GM18499 (cell line): Measurements from ENCODE around the gene VOPP1.

ENCODE experiments used
- ATAC-seq: cut with Tn5 transposase; IDR thresholded peaks from one replicate; pipeline ENCODE4 v1.9.1; 2021; ENCODE audit warnings: moderate number of reproducible peaks; ENCODE audit not compliant: insufficient read depth, unreplicated experiment

Gene VOPP1

DNA sequence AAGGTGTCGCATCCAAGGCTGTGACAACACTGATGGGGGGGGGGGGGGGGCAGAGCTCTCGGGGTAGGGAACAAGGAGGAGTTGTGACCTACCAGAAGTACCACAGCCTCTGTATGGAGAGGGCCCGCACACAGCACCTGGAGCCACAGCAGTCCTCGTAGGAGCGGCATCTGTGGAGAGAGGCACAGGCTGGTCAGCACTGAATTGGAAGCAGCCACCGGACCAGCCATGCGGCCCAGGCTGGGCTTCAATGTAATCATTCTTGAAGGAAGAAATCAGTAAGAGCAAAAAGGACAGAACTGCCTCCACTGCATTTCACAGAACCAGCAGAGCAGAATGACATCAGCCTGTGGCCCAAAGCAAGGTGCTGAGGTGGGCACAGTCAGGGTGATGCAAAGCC lies 74.8 kb downstream of the VOPP1 start:
- no peak for ATAC-seq

DNA sequence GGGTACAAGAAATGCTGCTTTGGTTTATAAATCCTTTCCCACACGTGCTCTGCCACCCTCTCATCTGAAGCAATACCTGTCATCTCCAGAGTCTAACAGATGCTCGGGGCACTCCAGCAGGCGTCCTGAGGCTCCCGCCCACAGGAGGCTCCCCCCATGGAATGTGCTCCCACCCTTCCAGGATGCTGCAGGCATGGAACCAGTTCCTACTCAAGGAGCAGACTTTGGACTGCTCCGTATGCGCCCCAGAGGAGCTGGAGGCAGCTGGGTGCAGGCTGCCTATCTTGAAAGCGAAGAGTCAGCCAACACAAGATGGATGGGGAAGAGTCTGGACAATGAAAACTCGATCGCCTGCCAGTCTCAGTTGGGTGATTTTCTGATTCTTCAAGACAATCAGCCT lies 75.4 kb downstream of the VOPP1 start:
- ATAC-seq: no peak

DNA sequence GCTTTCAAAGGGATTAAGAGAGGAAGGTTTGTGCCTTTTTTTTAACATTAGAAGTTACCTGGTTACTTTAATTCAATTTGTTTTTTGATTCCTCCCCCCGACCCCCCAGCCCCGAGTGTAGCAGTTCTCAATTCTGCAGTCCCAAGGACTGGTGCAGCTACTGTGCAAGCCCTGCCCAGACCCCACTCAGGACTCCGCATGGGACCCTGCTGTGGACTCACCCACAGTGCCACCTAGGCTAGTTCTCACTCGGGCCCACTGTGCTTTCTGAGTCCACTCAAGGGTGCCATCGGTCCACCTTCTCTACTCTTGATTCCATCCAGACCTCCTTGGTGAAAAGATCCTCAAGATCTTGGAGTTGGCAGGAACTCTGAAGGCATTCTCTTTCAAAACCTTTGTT lies 77.4 kb downstream of the VOPP1 start:
- ATAC-seq: no peak

DNA sequence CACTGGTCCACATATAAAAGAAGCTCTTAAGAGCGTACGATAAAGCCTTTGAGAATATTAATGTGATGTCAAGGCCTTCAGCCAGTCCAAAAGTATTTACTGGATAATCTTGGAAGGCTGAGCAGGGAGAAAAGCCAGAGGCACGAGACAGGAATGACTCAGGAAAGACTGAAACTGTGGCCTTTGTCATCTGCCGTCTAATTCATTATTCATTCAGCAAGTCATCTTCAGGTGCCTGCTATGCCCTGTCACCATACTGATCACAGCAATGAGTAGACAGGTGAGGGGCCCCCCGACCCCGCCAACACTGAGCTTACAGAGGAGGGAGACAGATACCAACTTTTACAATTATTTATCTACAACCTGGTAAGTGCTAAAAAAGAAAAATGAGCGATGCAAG lies 78.9 kb downstream of the VOPP1 start:
- no peak for ATAC-seq

DNA sequence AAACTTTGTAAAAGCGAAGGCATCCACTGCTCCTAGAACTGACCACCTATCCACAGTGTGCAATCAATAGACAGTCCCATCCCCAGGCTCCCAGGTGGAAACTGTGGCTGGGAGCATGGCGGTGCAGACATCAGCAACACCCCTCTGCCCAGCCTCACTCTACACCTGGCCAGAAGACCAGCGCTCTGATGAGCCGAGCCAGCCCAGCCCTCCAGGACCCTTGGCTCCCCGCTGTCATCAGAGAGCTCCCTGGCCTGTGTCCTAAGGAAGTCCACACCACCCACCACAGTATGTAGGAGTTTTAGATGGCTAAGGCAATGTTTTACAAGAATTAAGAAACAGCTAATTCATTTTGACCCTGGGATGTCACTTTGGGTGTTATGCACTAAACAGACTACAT lies 81.0 kb downstream of the VOPP1 start:
- no peak for ATAC-seq

DNA sequence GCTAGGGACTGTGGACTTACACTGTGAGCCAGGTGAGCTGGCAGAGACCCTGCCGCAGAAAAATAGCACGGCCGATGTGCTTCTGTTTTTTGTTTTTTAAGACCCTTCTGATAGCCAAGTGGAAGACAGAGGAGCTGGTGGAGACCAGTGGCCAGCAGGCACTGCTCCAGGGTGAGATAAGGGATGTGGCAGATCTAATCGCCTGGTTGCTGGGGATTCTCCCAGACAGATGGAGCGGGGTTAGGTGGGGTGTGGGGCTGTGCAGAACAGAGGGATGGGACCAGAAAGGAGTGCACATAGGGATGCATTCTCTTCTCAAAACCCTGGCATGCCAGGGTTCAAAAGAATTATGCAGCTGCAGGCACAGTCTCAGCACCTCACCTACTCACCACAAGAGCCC lies 82.2 kb downstream of the VOPP1 start:
- no peak for ATAC-seq

DNA sequence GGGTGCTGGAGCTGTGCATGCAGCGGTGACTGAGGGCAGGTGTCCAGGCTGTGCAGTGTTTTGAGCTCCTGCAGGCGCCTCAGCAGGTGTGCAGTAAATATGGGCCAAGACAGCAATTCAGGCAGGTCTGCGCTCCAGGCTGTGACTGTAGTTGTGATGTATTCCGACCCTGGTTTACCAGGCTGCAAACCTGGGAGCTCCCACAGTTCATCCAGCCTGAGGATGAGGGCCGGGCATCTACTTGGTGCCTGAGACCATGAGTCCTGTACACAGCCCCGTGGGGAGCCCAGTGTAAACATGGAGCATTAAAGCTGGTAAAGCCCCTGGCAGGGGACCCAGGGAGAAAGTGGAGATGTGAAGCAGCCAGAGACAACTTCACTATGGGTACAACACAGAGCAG lies 82.8 kb downstream of the VOPP1 start:
- no peak for ATAC-seq

DNA sequence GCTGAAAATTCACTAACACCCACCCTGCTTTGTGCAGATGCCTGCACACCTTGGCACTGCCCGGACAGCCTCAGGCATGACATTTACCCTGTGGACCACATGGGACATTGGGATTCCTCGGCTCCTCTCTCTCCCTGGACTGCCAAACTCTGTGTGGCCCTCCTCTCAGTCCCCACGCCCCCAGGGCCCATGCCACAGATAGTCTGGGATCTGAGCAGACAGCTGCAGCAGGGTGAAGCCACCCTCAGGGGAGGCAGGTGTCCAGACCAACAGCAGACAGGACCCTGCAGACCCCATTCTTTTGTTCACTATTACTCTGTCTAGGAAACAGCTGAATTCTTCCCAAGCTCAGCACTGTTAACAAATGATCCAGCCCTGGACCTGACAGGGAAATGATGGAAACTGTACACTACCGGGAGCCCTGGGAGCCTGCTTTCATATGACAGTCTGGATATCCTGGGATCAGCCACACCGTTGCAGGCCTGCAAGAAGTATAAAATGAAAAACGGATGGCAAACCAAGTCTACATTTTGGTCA lies 83.4 kb downstream of the VOPP1 start:
- no peak for ATAC-seq

DNA sequence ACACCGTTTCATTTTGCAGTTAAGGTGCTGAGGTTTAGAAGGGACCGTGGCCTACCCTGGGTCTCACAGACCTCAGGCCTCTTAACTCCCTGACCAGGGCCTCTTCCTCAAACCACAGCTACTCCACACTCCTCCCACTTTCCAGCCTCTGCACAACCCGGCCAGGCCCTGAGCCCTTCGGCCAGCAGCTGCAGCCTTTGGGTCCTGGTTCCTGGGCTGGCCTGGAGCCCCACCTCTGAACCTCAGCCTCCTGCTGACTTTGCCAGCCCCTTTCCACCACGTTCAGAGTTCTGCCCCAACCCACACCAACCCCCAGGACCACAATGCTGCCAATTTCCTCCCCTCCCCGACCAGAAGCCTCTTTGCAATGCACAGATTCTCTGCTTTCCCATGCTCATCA lies 84.1 kb downstream of the VOPP1 start:
- no peak for ATAC-seq

DNA sequence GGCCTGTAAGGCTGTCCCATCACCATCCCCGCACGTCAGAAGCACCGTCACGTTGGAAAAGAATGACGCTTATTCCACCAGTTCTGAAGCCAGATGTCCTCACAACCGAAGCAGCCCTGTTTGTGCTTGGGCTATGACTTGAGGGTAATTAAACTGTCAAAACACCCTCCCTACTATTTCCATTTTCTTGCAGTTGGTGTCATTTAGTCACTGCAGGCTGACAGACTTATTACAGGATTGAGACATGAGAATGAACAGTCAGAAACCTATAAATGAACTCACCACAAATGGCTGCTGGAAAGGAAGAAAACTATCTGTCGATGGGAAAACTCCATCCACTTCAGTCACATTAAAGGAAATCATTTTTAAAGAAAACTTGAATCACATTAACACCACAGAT lies 85.3 kb downstream of the VOPP1 start:
- ATAC-seq: no peak

DNA sequence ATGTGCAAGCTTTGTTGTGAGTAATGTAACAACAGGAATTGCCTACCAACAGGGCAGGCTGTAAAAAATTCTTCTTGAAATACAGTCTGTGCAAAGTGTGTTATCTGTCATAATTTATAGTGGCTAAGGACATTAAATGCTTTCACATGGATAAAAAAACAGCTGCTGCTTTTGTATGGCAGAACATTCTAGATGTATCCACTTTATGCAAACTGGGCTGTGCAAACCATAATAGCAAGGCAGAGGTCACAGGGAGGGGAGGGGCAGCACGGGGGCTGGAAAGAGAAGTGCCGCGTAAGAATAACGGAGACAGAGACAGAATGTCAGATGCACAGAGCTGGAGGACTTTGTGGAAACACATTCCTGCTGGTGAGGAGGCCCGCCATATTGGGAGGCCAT lies 86.1 kb downstream of the VOPP1 start:
- no peak for ATAC-seq

DNA sequence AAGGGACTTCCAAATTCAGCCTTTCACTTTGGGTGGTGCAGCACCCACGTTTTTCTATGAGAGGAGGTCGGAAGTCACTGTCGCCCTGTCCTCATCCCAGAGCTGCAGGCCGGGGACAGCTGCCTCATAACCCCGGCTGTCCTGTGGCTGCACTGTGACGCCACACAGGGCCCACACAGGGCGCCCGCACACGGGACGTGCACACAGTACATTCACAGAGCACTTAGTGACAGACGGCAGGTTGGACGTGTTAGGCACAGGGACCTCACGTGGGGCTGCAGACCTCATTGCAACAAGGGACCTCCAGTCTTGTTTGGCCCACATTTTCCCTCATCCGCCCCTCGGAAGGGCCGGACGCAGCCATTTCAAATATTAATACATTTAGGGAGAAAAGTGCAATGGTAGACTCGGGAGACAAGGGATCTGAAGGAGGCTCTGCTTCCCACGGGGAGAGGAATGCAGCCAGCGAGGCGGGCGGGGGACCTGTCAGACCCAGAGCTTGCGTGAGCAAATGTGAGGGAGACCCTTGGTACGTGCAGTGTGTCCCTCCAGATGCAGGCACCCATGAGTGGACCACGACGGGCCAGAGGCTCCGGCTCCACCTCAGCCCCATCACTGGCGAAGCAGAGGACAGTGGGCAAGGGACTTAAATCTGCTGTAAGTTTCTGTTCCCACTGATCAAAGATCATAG lies 86.7 kb downstream of the VOPP1 start:
- ATAC-seq: no peak

DNA sequence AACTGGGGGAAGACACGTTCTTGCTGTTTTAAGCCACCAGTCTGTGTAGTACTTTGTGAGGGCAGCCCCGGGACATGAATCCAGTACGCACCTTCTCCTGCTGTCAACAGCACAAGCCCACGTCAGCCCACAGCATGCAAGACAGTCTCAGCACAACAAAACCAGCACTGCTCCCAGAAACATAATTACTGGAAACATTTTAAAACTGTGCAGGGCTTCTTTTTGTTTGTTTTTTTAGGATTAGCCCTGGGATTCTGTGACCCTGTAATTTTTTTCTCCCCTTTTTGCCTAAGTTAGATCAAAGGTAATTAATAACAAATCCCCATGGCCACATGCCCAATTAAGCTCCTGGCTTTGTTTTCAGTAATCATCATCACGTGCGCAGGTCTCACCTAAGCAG lies 87.5 kb downstream of the VOPP1 start:
- ATAC-seq: no peak

DNA sequence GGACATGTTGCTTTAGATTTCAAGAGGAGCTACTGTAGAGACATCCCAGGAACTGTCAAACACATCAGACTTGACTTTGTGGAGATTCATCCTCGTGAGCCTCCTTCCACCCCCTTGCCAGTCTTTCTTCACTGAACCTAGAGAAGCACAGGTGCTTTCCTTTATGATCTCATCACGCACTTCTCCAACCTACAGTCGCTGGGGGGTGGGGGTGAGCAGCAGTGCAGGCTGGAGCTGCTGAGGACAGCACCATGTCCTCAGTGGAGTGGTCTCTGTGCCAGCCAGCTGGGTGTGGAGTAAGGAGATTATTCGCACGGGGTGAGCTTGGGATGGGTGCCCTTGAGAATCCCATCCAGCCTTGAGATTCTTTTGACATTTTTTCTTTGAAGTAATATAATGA lies 88.1 kb downstream of the VOPP1 start:
- no peak for ATAC-seq

DNA sequence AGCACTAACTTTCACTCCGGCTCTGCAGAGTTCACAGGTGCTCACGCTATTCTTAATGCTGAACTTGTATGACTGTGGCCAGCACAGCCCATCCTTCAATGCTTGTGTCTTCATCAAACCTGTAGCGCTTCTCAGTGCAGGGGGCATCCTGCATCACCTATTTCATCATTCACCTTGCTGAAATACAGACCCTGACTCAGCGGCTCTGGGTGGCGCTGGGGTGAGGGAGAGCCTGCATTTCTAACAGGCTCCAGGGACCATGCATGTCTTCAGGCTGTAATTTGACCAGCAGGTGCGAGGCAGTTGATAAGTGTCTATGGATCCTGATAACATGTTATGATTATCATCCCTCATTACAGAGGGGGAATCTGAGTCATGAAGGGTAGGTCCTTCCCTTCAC lies 89.3 kb downstream of the VOPP1 start:
- ATAC-seq: no peak

DNA sequence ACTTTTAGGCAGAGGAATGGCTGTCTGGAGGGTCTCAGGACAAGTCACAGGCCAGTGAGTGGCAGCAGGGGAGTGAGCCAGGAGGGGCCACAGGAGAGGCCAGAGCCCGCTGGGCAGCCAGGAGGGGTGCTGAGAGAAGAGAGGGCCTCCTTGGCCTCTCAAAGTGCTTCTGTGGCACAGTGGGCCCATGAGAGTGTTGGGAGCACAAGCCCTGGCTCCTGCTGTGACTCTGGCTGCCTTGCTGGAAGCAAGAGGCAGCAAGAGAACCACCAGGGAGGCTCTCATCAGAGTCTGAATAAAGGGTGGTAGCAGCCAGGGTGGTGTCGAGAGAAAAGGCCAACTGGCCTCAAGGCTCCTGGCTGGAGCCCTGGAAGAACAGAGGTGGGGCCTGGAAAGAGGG lies 91.1 kb downstream of the VOPP1 start:
- ATAC-seq: no peak

DNA sequence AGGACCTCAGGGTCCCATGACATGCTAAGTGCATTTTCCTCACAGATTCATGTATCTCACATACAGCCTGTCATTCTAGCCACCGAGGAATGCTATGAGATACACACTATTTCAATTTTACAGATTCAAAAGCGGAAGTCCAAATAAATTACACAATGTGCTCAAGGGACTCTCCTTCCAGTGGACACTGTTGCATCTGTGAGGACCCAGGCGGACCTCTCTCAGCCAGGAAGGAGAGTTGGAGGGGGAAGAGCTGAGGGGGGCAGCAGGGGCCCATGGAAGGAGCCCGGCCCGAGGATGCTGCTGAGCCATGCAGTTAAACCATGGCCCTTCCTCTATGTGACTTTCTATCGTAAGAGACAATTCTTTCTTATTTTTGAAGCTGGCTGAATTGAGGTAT lies 93.6 kb downstream of the VOPP1 start:
- ATAC-seq: no peak

DNA sequence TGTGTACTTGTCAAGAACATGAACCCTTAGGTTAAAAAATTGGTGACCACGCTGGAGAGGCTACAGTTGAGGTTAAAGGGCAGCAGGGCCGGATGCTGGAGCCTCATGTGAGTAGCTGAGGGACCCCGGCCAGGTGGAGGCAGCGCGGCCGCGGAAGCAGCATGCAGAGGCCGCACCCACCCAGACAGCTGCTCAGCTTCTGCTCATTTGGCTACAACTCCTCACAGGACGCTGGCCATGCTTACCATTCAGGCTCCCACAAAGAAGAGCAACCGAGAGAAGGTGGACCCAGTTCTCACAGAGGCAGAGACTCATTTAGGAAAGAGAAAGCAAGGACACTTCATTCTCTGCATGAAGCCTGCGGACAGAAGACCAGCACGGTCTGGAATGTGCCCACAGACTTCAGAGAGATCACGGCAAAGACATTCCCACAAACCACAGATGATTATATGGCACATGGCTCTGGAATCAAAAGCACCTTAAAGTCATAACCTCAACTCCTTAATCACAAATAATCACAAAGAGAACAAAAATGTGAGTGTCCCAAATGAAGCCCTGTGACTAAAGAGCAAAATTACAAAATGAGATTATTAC lies 94.4 kb downstream of the VOPP1 start:
- ATAC-seq: no peak

DNA sequence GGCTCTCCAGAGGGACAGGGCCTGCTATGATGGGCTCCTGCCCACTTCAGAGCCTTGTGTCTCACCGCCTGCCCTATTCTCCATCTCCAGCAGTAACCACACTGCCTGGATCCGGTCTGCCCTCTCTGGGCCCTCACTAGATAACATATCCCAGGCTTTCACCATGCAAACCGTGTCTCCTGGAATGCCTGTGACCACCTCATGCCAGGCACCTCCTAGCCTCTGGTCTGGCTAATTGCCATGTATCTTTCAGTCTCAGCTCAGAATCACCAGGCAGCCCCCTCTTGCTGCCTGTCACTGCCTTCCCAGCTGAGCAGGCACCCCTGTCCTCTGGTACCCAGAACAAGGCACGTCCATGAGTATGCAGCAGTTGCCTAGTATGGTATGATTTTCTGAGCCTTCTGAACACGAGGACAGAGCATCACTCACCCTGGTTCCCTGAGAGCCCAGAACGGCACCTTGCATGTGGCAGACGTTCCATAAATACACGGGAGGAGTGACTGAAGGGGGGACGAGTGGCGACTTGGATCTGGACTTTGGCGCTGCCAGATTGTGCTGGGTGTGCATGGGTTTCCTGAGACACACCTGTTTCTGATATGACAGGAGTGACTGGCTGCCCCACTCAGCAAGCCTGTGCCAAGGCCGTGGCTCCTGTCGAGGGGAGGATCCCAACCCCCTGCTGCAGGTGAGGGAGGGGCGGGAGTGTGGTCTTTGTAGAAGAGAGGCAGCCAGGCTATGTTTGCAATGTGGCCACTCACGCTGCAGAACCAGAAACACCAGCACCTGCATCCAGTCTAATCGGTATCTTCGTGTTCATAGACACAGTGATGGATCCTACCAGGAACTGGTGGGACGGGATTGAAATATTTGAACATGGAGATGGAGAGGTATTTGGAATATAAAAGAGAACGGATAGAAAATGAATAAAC lies 95.2 kb downstream of the VOPP1 start:
- no peak for ATAC-seq

DNA sequence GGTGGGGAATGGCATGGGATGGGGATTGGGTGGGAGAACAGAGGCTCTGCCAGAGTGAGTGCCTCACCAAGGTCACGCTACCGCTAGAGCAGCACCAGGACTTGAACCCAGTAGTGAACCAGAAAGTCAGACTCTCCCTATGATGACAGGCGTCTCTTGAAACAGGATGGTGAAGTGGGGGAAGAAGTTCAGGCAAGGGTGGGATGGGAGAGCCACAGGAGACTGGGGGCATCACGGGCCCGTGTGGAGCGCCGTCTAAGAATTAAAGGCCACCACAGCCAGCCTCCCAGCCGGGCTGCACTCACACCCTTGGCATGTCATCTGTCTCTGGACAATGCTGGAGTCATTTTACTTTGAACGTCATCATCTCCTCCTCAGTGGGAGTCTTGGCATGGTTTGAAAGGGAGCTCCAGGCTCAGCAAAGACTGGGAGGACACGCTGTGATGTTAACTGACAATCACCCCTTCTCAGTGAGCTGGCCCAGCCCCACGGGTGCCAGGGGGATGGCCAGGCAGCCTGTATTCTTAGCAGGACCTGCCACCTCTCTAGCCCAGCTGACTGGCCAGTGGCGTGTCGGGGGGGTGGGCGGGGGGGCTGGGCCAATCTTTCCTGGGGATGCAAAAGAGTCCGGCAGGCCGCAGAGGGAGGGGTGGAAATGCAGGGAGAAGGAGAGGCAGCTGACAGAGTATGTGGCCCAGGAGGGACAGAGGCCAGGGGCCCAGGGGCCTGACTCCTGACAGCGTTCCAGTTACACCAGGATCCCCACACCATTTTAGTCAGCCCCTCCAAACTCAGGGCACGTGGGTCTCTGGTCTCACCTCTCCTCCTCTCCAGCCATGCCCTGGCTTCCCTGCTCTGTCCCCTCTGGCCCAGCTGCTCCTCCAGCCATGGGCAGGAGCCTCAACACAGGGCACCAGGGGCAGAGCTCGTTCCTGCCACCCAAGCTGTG lies 96.2 kb downstream of the VOPP1 start:
- ATAC-seq: no peak
